IPS DF 4.7 (cell line): ENCODE data around the gene COL18A1.

Source experiments
- DNase-seq: peaks from one replicate; pipeline ENCODE4 v3.0.0-alpha.2; 2013; ENCODE audit warnings: low spot score; ENCODE audit errors: extremely low read depth

COL18A1 gene

GRCh38 chr21:45454926-45455673, 50.1 kb downstream of the COL18A1 start:
- DNase-seq: no peak

DNA sequence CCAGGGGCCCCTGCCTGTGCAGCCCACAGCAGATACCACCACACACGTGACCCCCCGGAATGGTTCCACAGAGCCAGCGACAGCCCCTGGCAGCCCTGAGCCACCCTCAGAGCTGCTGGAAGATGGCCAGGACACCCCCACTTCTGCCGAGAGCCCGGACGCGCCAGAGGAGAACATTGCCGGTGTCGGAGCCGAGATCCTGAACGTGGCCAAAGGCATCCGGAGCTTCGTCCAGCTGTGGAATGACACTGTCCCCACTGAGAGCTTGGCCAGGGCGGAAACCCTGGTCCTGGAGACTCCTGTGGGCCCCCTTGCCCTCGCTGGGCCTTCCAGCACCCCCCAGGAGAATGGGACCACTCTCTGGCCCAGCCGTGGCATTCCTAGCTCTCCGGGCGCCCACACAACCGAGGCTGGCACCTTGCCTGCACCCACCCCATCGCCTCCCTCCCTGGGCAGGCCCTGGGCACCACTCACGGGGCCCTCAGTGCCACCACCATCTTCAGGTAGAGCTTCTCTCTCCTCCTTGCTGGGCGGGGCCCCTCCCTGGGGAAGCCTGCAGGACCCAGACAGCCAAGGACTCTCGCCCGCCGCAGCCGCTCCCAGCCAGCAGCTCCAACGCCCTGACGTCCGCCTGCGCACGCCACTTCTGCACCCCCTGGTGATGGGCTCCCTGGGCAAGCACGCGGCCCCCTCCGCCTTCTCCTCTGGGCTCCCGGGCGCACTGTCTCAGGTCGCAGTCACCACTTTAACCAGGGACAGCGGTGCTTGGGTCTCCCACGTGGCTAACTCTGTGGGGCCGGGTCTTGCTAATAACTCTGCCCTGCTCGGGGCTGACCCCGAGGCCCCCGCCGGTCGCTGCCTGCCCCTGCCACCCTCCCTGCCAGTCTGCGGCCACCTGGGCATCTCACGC, 51.0 kb downstream of the COL18A1 start:
- DNase-seq: no peak

DNA sequence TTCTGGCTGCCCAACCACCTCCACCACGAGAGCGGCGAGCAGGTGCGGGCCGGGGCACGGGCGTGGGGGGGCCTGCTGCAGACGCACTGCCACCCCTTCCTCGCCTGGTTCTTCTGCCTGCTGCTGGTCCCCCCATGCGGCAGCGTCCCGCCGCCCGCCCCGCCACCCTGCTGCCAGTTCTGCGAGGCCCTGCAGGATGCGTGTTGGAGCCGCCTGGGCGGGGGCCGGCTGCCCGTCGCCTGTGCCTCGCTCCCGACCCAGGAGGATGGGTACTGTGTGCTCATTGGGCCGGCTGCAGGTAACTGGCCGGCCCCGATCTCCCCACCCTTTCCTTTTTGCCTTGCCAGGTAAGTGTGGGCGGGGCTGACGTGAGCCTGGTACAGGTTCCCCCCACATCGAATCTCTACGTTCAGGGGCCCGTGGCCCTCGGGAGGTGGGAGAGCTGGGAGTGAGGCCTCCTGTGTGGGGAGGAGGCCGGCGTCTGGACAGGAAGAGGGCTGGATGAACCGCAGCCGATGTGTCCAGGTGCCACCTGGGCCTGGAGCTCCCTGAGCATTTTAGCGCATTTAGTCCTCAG, 51.7 kb downstream of the COL18A1 start:
- no peak for DNase-seq

DNA sequence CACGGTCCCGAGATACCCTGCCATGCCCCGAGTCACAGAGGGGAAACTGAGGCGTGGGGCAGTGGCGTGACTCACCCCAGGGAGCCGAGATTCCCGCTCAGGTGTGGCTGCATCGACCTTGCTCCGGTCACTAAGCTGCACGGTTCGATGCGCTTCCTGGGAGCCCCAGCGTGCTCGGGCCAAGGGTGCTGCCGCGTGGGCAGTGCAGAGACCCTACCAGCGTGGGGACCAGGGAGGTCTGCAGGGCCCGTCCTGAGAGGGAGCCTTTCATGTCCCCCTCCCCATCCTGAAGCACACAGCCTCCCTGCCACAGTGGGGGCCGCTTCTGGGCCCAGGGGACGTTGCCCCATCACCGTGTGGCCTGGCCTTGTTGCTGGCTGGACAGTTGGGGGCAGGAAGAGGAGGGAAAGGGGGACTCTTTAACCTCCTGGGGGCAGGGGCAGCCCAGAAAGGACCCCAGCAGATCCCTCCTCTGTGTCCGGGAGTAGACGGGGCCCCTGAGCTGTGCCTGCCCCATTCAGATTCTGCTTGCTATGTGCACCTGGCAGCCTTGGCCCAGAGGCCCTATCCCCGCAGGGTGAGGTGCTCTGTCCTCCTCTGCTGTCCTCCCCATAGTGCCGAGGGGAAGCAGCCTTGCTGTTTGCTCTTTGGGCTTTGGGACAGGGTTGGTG, 52.3 kb downstream of the COL18A1 start:
- no peak for DNase-seq

DNA sequence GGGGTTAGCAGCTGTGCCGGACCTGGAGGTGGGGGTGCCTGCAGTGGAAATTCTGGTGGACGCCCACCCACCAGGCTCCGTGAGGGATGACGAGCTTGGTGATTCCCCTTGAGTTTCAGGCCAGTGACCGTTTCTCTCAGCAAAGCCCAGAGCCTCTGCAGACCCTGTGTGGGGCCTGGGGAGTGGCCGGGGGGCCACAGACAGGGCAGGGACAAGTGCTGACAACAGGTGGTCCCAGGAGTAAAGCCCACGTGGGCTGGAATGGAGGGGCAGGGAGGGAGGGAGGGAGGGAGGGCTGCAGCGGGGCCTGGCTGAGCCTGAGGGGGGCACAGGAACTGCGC, 52.8 kb downstream of the COL18A1 start:
- no peak for DNase-seq

GRCh38 chr21:45458281-45459170, 53.6 kb downstream of the COL18A1 start:
- DNase-seq: no peak

DNA sequence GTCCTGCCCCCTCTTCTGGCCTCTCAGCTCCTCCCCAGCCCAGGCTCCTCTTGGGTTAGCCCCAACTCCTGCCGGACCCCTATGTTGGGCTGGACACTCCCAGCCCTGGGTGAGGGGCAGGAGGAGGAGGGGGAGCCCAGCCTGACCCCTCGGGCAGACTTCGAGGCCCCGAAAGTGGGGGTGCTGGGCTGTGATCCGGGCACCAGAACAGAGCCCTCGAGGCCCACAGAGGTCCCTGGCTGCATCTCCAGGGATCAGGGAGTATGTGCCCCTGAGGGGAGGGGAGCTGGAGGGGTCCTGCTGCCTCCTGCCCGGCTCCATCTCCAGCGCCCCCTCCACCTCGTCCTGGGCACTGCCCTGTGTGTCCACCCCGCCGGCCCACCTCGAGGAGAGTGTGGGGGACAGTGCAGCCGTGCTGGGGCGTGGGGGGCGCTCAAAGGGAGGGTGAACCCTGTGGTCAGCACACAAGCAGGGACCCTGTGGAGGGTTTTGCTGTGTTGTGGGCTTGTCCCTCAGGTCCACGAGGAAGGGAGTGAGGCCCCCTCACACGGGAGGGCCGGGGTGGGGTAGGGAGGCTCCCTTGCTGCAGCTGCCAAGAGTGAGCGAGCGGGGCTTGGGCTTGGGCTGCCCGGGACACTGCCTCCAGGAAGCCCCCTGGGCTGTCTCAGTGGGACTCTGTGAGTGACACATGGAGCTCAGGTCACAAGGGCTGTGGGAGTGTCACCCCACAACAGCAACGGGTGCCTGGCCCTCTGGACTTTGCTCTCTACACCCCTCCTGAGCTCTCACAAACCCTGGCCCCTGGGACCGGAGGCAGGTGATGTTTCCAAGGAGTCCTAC, 54.4 kb downstream of the COL18A1 start:
- DNase-seq: no peak

GRCh38 chr21:45460011-45460565, 55.1 kb downstream of the COL18A1 start:
- no peak for DNase-seq

GRCh38 chr21:45460611-45461368, 55.8 kb downstream of the COL18A1 start:
- no peak for DNase-seq

GRCh38 chr21:45461369-45461750, 56.4 kb downstream of the COL18A1 start:
- DNase-seq: no peak

DNA sequence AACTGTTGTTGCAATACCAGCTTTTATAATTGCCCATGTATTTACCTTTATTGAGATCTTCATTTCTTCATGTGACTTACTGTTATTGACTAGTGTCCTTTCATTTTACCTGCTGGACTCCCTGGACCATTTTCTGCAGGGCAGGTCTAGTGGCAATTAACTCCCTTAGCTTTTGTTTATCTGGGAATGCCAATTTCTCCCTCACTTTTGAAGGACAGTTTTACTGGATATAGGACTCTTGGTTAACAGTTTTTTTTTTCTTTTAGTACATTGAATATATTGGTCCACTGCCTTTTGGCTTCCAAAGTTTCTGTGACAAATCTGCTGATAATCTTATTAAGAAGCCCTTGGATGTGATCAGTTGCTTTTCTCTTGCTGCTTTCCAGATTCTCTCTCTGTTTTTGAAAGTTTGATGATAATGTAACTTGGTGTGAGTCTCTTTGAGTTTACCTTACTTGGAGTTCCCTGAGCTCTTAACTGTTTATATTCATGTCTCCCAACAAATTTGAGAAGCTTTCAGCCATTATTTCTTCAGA, 56.9 kb downstream of the COL18A1 start:
- DNase-seq: no peak

DNA sequence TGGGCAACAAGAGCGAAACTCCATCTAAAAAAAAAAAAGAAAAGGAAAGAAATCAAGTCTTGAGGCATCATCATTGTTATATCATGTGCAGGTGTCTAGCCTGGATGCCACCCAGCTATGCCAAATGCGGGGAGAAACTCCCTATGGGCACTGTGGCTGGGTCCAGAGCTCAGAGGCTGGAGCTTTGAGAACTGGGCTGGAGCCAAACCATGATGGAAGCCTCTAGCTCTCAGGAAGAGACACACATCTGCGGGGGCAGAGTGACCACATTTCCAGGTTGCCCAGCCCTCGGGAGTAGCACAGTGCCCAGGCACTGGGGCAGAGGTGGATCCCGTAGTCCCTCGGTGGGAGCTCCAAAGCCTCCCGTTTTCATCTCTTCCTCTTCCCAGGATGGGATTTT, 58.9 kb downstream of the COL18A1 start:
- no peak for DNase-seq

- DNase-seq: no peak
Observed at GRCh38 chr21:45464309-45464708, 59.3 kb downstream of the COL18A1 start.

- DNase-seq: no peak
Observed at GRCh38 chr21:45465105-45465504, 60.1 kb downstream of the COL18A1 start.

- DNase-seq: no peak
Observed at GRCh38 chr21:45465611-45466329, 60.8 kb downstream of the COL18A1 start.

DNA sequence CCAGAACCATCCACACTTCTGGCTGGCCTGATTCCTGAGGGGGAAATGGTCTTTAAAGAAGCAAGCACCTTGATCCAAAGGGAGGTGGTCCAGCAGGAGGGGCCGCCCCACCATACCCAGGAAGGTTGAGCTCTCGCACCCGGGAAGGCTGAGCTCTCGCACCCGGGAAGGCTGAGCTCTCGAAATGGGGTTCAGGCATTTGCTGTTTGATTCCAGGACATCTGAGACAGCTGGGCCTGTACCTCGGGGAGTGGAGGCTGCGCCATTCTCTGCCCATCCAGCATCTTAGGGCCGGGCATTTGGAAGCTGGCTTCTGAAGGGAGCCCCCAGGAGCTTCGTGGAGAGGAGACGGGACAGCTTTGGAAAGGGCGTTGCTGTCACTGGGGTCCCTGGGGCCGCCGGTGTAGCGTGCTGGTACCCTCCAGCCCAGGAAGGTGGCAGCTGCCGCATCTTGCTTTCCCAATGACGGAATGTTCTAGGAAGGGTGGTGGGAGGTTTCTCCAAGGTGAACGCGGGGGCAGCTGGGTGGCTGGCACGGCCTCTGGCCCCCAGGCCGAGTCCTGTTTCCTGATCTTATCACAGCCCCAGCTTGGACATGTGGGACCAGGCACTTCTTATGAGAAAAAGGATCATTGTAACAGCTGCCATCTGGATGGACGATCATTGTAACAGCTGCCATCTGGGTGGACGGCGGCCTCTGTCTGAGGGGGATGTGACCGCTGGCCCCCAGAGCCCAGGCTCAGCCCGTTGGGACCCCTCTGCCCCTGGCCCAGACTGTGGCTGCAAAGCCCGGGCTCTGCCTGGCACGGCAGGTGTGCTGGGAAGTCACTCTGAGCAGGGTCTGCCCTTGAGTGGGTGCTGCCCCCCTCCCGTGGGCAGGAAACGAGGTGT, 61.6 kb downstream of the COL18A1 start:
- no peak for DNase-seq

GRCh38 chr21:45467221-45467779, 62.3 kb downstream of the COL18A1 start:
- DNase-seq: no peak
